ES-I3 (cell line): ENCODE measurements around the gene DYNC1I1.

ENCODE experiments used
- H3K36me3 ChIP-seq: 2 replicates; pipeline ENCODE4 v1.6.1; 2013; ENCODE audit warnings: mild to moderate bottlenecking, low read length, control low read depth, moderate library complexity; ENCODE audit not compliant: insufficient read depth
- H3K4me1 ChIP-seq: 2 replicates; pipeline ENCODE4 v1.6.1; 2013; ENCODE audit warnings: mild to moderate bottlenecking, control low read depth, low read length; ENCODE audit not compliant: insufficient read depth
- H3K9ac ChIP-seq: 2 replicates; pipeline ENCODE4 v1.6.1; 2013; ENCODE audit warnings: low read depth, mild to moderate bottlenecking, low read length, moderate library complexity
- H3K9me3 ChIP-seq: 2 replicates; pipeline ENCODE4 v1.6.1; 2013; ENCODE audit warnings: mild to moderate bottlenecking, low read length, moderate library complexity; ENCODE audit not compliant: control insufficient read depth, insufficient read depth

The DYNC1I1 gene

GRCh38 chr7:95772298-95772770 is at the start of gene DYNC1I1:
TSS of gene DYNC1I1 (plus strand) at chr7:95772554. CDS start at chr7:95804730, 32,176 bp downstream.
- Histone ChIP-seq H3K4me1 (peaks cover 7% of the 10 kb centered on the region; the same call in 1 of the 2 replicates), H3K36me3 (no peaks in the 10 kb centered on the region), H3K9ac (peak within 1 kb of the TSS; percentile 66; the same call in 1 of the 2 replicates), H3K9me3 (no peaks in the 10 kb centered on the region)

GRCh38 chr7:95723583-95724180 is 48.7 kb upstream of the DYNC1I1 start:
- no peaks in the 10 kb centered on the region for H3K36me3 ChIP-seq
- no peaks in the 10 kb centered on the region for H3K9me3 ChIP-seq
- no peak overlapping the region for H3K9ac ChIP-seq
- H3K4me1 ChIP-seq = no peaks in the 10 kb centered on the region

GRCh38 chr7:95725205-95725604 is 47.1 kb upstream of the DYNC1I1 start:
- Histone ChIP-seq H3K9me3 (no peaks in the 10 kb centered on the region), H3K36me3 (no peaks in the 10 kb centered on the region), H3K9ac (no peak overlapping the region), H3K4me1 (no peaks in the 10 kb centered on the region)

GRCh38 chr7:95730493-95731280 is 41.7 kb upstream of the DYNC1I1 start:
- H3K36me3 ChIP-seq = no peaks in the 10 kb centered on the region
- no peaks in the 10 kb centered on the region for H3K9me3 ChIP-seq
- no peaks in the 10 kb centered on the region for H3K4me1 ChIP-seq
- no peak overlapping the region for H3K9ac ChIP-seq

- Histone ChIP-seq H3K9ac (no peak overlapping the region), H3K36me3 (no peaks in the 10 kb centered on the region), H3K4me1 (no peaks in the 10 kb centered on the region), H3K9me3 (no peaks in the 10 kb centered on the region)
Observed at GRCh38 chr7:95736635-95737034, 35.7 kb upstream of the DYNC1I1 start.

- no peaks in the 10 kb centered on the region for H3K9me3 ChIP-seq
- H3K9ac ChIP-seq = no peak overlapping the region
- H3K4me1 ChIP-seq = no peaks in the 10 kb centered on the region
- no peaks in the 10 kb centered on the region for H3K36me3 ChIP-seq
Observed at GRCh38 chr7:95737828-95738505, 34.4 kb upstream of the DYNC1I1 start.

- no peaks in the 10 kb centered on the region for H3K9me3 ChIP-seq
- no peaks in the 10 kb centered on the region for H3K36me3 ChIP-seq
- no peak overlapping the region for H3K9ac ChIP-seq
- H3K4me1 ChIP-seq = no peaks in the 10 kb centered on the region
Observed at GRCh38 chr7:95749044-95749443, 23.3 kb upstream of the DYNC1I1 start.

GRCh38 chr7:95749515-95749914 is 22.8 kb upstream of the DYNC1I1 start:
- H3K9ac ChIP-seq = no peak overlapping the region
- H3K4me1 ChIP-seq = no peaks in the 10 kb centered on the region
- no peaks in the 10 kb centered on the region for H3K36me3 ChIP-seq
- no peaks in the 10 kb centered on the region for H3K9me3 ChIP-seq

GRCh38 chr7:95753440-95753839 is 18.9 kb upstream of the DYNC1I1 start:
- Histone ChIP-seq H3K9me3 (no peaks in the 10 kb centered on the region), H3K9ac (no peak overlapping the region), H3K4me1 (no peaks in the 10 kb centered on the region), H3K36me3 (no peaks in the 10 kb centered on the region)

GRCh38 chr7:95755277-95755934 is 16.9 kb upstream of the DYNC1I1 start:
- no peaks in the 10 kb centered on the region for H3K9me3 ChIP-seq
- H3K36me3 ChIP-seq = no peaks in the 10 kb centered on the region
- no peak overlapping the region for H3K9ac ChIP-seq

GRCh38 chr7:95758187-95758586 is 14.2 kb upstream of the DYNC1I1 start:
- H3K9me3 ChIP-seq = no peaks in the 10 kb centered on the region
- no peak overlapping the region for H3K9ac ChIP-seq
- no peaks in the 10 kb centered on the region for H3K36me3 ChIP-seq
- H3K4me1 ChIP-seq = no peaks in the 10 kb centered on the region

More at GRCh38 chr7:95755277-95755934, 16.9 kb upstream of the DYNC1I1 start:
- H3K4me1 ChIP-seq = no peaks in the 10 kb centered on the region

GRCh38 chr7:95766086-95766485 is 6.3 kb upstream of the DYNC1I1 start:
- Histone ChIP-seq H3K4me1 (no peaks in the 10 kb centered on the region), H3K9ac (no peak overlapping the region), H3K36me3 (no peaks in the 10 kb centered on the region), H3K9me3 (no peaks in the 10 kb centered on the region)

GRCh38 chr7:95766657-95767056 is 5.7 kb upstream of the DYNC1I1 start:
- no peaks in the 10 kb centered on the region for H3K36me3 ChIP-seq
- no peak overlapping the region for H3K9ac ChIP-seq
- H3K9me3 ChIP-seq = no peaks in the 10 kb centered on the region
- no peaks in the 10 kb centered on the region for H3K4me1 ChIP-seq
